Activated T-helper 2 cell treated with anti-CD3 and anti-CD28 coated beads, Interferon-gamma antibody, Interleukin-2, Interleukin-4, amounts not matched to agents 10 μg/mL and 5 μg/mL and 100 μg/mL, durations not matched to agents 14 hours and 24 hours and 36 hours (primary cell): Measurements from ENCODE around the gene MAP9. TPM values are rescaled to one million over a fixed set of nuclear protein-coding genes. Genes with fewer than 3 reads are reported as not detected.
"Not testable (repeated sequence)": the region's sequence is repeated elsewhere in the genome, so short reads cannot be mapped to it uniquely, and the experiment has no call there.

Source experiments
- DNase-seq: peaks from one replicate; pipeline ENCODE4 v3.0.0; 2021; ENCODE audit warnings: low spot score
- H3K27ac Mint-ChIP-seq: one replicate; pipeline ENCODE4 v1.8.0; 2021; ENCODE audit warnings: mixed read lengths
- H3K27me3 Mint-ChIP-seq: one replicate; pipeline ENCODE4 v1.8.0; 2021; ENCODE audit warnings: low read depth, mixed read lengths
- H3K36me3 Mint-ChIP-seq: one replicate; pipeline ENCODE4 v1.8.0; 2021; ENCODE audit warnings: low read depth, mixed read lengths
- H3K4me1 Mint-ChIP-seq: one replicate; pipeline ENCODE4 v1.8.0; 2021; ENCODE audit warnings: low read depth, mixed read lengths
- H3K4me3 Mint-ChIP-seq: one replicate; pipeline ENCODE4 v1.8.0; 2021; ENCODE audit warnings: low read depth, mild to moderate bottlenecking, moderate library complexity, mixed read lengths
- H3K9me3 Mint-ChIP-seq: one replicate; pipeline ENCODE4 v1.8.0; 2021; ENCODE audit warnings: mixed read lengths
- intact Hi-C: fragments of 100-400 bp; cut with micrococcal nuclease; formaldehyde crosslinking; loops from one replicate; pipeline ENCODE4 v1.15.1; 2023
- total RNA-seq: library from RNA; stranded (reverse); gene quantifications from 2 replicates; pipeline ENCODE4 v1.2.3, GENCODE V29; 2022

The MAP9 gene
- total RNA-seq, 1 donor from 2014 or later, result 5.8 TPM

- Mint-ChIP-seq H3K36me3 (no peaks in the 10 kb centered on the region), H3K4me3 (no peak overlapping the region), H3K27ac (no peak overlapping the region), H3K9me3 (no peaks in the 10 kb centered on the region), H3K4me1 (no peaks in the 10 kb centered on the region), H3K27me3 (peaks cover 3% of the 10 kb centered on the region)
- intact Hi-C loops, result no loop called here
- DNase-seq, result no peak
Observed at GRCh38 chr4:155336242-155336641, 40.5 kb downstream of the MAP9 start.

GRCh38 chr4:155331478-155331877, 45.3 kb downstream of the MAP9 start:
- no peak for DNase-seq
- Mint-ChIP-seq H3K9me3 (no peaks in the 10 kb centered on the region), H3K27me3 (peaks cover 3% of the 10 kb centered on the region), H3K4me3 (no peak overlapping the region), H3K27ac (no peak overlapping the region), H3K4me1 (no peaks in the 10 kb centered on the region), H3K36me3 (no peaks in the 10 kb centered on the region)
- intact Hi-C loops, result no loop called here

- H3K27me3 Mint-ChIP-seq, result no peaks in the 10 kb centered on the region
- H3K4me3 Mint-ChIP-seq, result no peak overlapping the region
- H3K4me1 Mint-ChIP-seq, result no peaks in the 10 kb centered on the region
- no peak overlapping the region for H3K27ac Mint-ChIP-seq
- intact Hi-C loops, result no loop called here
- no peaks in the 10 kb centered on the region for H3K36me3 Mint-ChIP-seq
- H3K9me3 Mint-ChIP-seq, result no peaks in the 10 kb centered on the region
- DNase-seq, result no peak
Observed at GRCh38 chr4:155322782-155323181, 54.0 kb downstream of the MAP9 start.

GRCh38 chr4:155321006-155321405, 55.8 kb downstream of the MAP9 start:
- Mint-ChIP-seq H3K27me3 (no peaks in the 10 kb centered on the region), H3K36me3 (no peaks in the 10 kb centered on the region), H3K9me3 (no peaks in the 10 kb centered on the region), H3K27ac (no peak overlapping the region), H3K4me1 (no peaks in the 10 kb centered on the region), H3K4me3 (no peak overlapping the region)
- no peak for DNase-seq
- intact Hi-C loops, result no loop called here

GRCh38 chr4:155319516-155319915, 57.2 kb downstream of the MAP9 start:
- DNase-seq, result no peak
- Mint-ChIP-seq H3K27me3 (no peaks in the 10 kb centered on the region), H3K27ac (no peak overlapping the region), H3K9me3 (no peaks in the 10 kb centered on the region), H3K4me1 (no peaks in the 10 kb centered on the region), H3K4me3 (no peak overlapping the region), H3K36me3 (no peaks in the 10 kb centered on the region)
- intact Hi-C loops, result no loop called here

GRCh38 chr4:155312027-155312426, 64.7 kb downstream of the MAP9 start:
- H3K9me3 Mint-ChIP-seq, DNase-seq, H3K27me3 Mint-ChIP-seq, H3K36me3 Mint-ChIP-seq, H3K4me3 Mint-ChIP-seq, intact Hi-C loops, H3K4me1 Mint-ChIP-seq, H3K27ac Mint-ChIP-seq: not testable (repeated sequence)

GRCh38 chr4:155307731-155308277, 69.0 kb downstream of the MAP9 start:
- no peaks in the 10 kb centered on the region for H3K27me3 Mint-ChIP-seq
- no peaks in the 10 kb centered on the region for H3K36me3 Mint-ChIP-seq
- H3K27ac Mint-ChIP-seq, result no peak overlapping the region
- DNase-seq, result no peak
- no peaks in the 10 kb centered on the region for H3K4me1 Mint-ChIP-seq
- intact Hi-C loops, result no loop called here
- H3K9me3 Mint-ChIP-seq, result no peaks in the 10 kb centered on the region
- no peak overlapping the region for H3K4me3 Mint-ChIP-seq

- H3K4me1 Mint-ChIP-seq, result no peaks in the 10 kb centered on the region
- no peak for DNase-seq
- no peak overlapping the region for H3K27ac Mint-ChIP-seq
- no peaks in the 10 kb centered on the region for H3K9me3 Mint-ChIP-seq
- no peak overlapping the region for H3K4me3 Mint-ChIP-seq
- no peaks in the 10 kb centered on the region for H3K36me3 Mint-ChIP-seq
- intact Hi-C loops, result no loop called here
- H3K27me3 Mint-ChIP-seq, result no peaks in the 10 kb centered on the region
Observed at GRCh38 chr4:155305619-155306018, 71.1 kb downstream of the MAP9 start.

GRCh38 chr4:155304375-155304774, 72.4 kb downstream of the MAP9 start:
- Mint-ChIP-seq H3K4me3 (no peak overlapping the region), H3K36me3 (no peaks in the 10 kb centered on the region), H3K27me3 (no peaks in the 10 kb centered on the region), H3K9me3 (peaks cover 1% of the 10 kb centered on the region), H3K27ac (no peak overlapping the region), H3K4me1 (no peaks in the 10 kb centered on the region)
- intact Hi-C loops, result no loop called here
- DNase-seq, result no peak

- intact Hi-C loops, result no loop called here
- Mint-ChIP-seq H3K9me3 (peaks cover 7% of the 10 kb centered on the region), H3K4me3 (no peak overlapping the region), H3K27me3 (no peaks in the 10 kb centered on the region), H3K4me1 (no peaks in the 10 kb centered on the region), H3K27ac (no peak overlapping the region), H3K36me3 (no peaks in the 10 kb centered on the region)
- DNase-seq, result no peak
Observed at GRCh38 chr4:155299103-155299502, 77.7 kb downstream of the MAP9 start.

Other genes with a start within 250 kb of the MAP9 start
- gene NPY2R, start 168.3 kb downstream of the MAP9 start, total RNA-seq, result not detected in 2 replicates